Endodermal cell (in vitro differentiated cells): ENCODE measurements around the gene FBN2. TPM values are rescaled to one million over a fixed set of nuclear protein-coding genes. Genes with fewer than 3 reads are reported as not detected.

Experiments used
- DNase-seq: peaks from one replicate; pipeline ENCODE4 v3.0.0-alpha.2; 2017
- H3K27ac ChIP-seq: 2 replicates; pipeline ENCODE4 v1.5.1; 2013; ENCODE audit warnings: mild to moderate bottlenecking, low read depth, low read length, moderate library complexity
- H3K27me3 ChIP-seq: 2 replicates; pipeline ENCODE4 v1.6.1; 2013; ENCODE audit warnings: mild to moderate bottlenecking, low read length, moderate library complexity; ENCODE audit not compliant: insufficient read depth, control insufficient read depth, poor library complexity, severe bottlenecking
- H3K36me3 ChIP-seq: 2 replicates; pipeline ENCODE4 v1.7.0; 2013; ENCODE audit warnings: mild to moderate bottlenecking, low read length, moderate library complexity; ENCODE audit not compliant: control insufficient read depth, insufficient read depth
- H3K4me1 ChIP-seq: one replicate; pipeline ENCODE4 v1.7.0; 2013; ENCODE audit warnings: low read length; ENCODE audit not compliant: control insufficient read depth, insufficient read depth
- H3K4me3 ChIP-seq: 2 replicates; pipeline ENCODE4 v1.5.1; 2013; ENCODE audit warnings: mild to moderate bottlenecking, low read length, moderate library complexity
- H3K9ac ChIP-seq: 2 replicates; pipeline ENCODE4 v1.6.1; 2013; ENCODE audit warnings: mild to moderate bottlenecking, low read length, moderate library complexity; ENCODE audit not compliant: poor library complexity, severe bottlenecking; ENCODE audit errors: extremely low read depth
- H3K9me3 ChIP-seq: 2 replicates; pipeline ENCODE4 v1.6.1; 2013; ENCODE audit warnings: mild to moderate bottlenecking, low read length, moderate library complexity; ENCODE audit not compliant: control insufficient read depth
- H3K27ac Mint-ChIP-seq: 2 replicates; pipeline ENCODE4 v1.8.0; 2020; ENCODE audit warnings: mixed read lengths
- H3K27me3 Mint-ChIP-seq: 2 replicates; pipeline ENCODE4 v1.8.0; 2021; ENCODE audit warnings: mild to moderate bottlenecking, mixed read lengths; ENCODE audit not compliant: insufficient read depth
- H3K36me3 Mint-ChIP-seq: 2 replicates; pipeline ENCODE4 v1.8.0; 2020; ENCODE audit warnings: low read depth, mixed read lengths
- H3K4me1 Mint-ChIP-seq: 2 replicates; pipeline ENCODE4 v1.8.0; 2020; ENCODE audit warnings: mixed read lengths
- H3K4me3 Mint-ChIP-seq: 2 replicates; pipeline ENCODE4 v1.8.0; 2020; ENCODE audit warnings: mild to moderate bottlenecking, moderate library complexity, mixed read lengths
- H3K9me3 Mint-ChIP-seq: 2 replicates; pipeline ENCODE4 v1.8.0; 2020; ENCODE audit warnings: mild to moderate bottlenecking, mixed read lengths
- WGBS, 2 experiments: methylation state at CpG; one replicate each; pipeline versions ENCODE4 v1.1.5 to v1.1.7; 2013; ENCODE audit warnings: missing lambda C conversion rate in 2 of 2, mixed read lengths in 1 of 2; ENCODE audit not compliant: insufficient coverage in 1 of 2, insufficient read length in 1 of 2; 5-methylcytosine and 5-hydroxymethylcytosine counted together
- total RNA-seq, 2 donors: library from RNA; stranded (reverse); fragmentation: NEBNext Ultra II Directional in 1 of 2; extraction: Animal tissue kit (Norgen Biotek cat#: 25700) in 1 of 2; gene quantifications; 2 replicates in 1 of 2; 3 replicates in 1 of 2; pipeline ENCODE4 v1.2.1, GENCODE V29; 2021
- TF ChIP-seq, protein P1 (sequence below): fragments of 200-600 bp; sonication (generic); conservative IDR thresholded peaks from 2 replicates; pipeline ENCODE4 v1.5.0; 2021; ENCODE audit warnings: antibody characterized with exemption, mild to moderate bottlenecking

FBN2 gene
- total RNA-seq, 2 donors from 2014 or later = 131 to 212 TPM

DNA sequence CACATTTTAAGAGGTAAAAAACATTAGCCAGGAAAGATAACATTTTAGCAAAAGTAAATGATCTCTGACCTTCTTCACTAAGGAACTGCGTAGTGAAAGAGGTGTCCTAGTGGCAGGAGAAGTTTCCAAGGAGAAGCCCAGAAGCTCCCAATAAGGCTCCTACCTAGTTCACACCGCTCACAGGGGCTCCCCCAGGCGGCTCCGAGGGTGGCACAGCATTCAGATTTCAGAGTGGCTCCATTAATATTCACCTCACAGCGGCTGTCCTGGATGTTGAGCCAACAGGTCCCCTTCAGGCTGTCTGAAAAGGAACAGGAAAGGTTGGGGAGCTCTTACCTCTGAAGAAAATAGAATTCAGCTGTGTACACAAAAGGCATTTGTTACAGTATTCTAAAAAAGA, 187.3 kb downstream of the FBN2 start:
- H3K9ac ChIP-seq = no peak overlapping the region
- no peak overlapping the region for H3K27ac ChIP-seq
- WGBS, 2 experiments = 90 to 100% methylated on average over 2 to 5 of the region's 5 CpGs
- TF ChIP-seq, protein P1, sequence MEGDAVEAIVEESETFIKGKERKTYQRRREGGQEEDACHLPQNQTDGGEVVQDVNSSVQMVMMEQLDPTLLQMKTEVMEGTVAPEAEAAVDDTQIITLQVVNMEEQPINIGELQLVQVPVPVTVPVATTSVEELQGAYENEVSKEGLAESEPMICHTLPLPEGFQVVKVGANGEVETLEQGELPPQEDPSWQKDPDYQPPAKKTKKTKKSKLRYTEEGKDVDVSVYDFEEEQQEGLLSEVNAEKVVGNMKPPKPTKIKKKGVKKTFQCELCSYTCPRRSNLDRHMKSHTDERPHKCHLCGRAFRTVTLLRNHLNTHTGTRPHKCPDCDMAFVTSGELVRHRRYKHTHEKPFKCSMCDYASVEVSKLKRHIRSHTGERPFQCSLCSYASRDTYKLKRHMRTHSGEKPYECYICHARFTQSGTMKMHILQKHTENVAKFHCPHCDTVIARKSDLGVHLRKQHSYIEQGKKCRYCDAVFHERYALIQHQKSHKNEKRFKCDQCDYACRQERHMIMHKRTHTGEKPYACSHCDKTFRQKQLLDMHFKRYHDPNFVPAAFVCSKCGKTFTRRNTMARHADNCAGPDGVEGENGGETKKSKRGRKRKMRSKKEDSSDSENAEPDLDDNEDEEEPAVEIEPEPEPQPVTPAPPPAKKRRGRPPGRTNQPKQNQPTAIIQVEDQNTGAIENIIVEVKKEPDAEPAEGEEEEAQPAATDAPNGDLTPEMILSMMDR = no peak
- Mint-ChIP-seq H3K9me3 (no peaks in the 10 kb centered on the region), H3K4me1 (no peaks in the 10 kb centered on the region), H3K27ac (no peak overlapping the region), H3K36me3 (peaks cover 31% of the 10 kb centered on the region), H3K4me3 (no peak overlapping the region), H3K27me3 (no peaks in the 10 kb centered on the region)
- peaks cover 23% of the 10 kb centered on the region for H3K36me3 ChIP-seq
- H3K27me3 ChIP-seq = no peaks in the 10 kb centered on the region
- DNase-seq = no peak
- H3K4me3 ChIP-seq = no peak overlapping the region
- no peaks in the 10 kb centered on the region for H3K4me1 ChIP-seq
- no peaks in the 10 kb centered on the region for H3K9me3 ChIP-seq

DNA sequence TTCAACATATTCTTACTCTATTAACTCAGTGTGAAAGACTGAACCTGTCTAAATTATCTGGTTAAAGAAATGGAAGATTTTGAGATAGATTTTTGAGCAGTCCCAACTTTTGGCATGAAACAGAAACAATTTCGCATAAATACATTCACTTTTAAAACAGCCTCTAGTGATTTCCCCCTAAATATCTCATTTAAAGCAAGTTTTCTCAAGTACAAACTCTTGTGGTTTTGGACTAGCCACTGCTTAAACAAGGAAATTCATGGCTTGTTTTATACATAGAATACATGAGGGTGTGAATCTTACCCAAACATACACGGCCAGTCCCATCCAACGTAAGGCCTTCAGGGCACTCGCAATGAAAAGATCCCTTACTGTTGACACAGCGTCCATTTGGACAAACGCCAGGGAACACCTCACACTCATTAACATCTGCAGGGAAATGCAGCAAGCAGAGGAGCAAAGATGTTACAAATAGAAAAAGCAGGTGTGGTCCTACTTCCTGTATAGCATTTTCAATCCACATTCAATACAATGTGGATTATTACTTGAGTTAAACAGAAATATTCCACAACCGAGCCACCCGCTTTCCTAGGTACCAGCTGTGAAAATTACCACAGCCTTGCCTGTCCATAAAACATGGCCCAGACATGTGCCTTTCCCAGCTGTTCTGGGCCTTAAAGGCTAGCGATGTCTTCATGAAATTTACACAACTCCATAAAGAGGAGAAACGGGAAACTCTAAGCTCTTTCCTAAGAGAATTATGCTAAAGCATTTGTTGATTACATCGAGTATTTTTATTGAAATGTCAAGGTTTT, 188.8 kb downstream of the FBN2 start:
- Histone ChIP-seq H3K4me1 (no peaks in the 10 kb centered on the region), H3K27me3 (no peaks in the 10 kb centered on the region), H3K4me3 (no peak overlapping the region), H3K27ac (no peak overlapping the region), H3K36me3 (peaks cover 28% of the 10 kb centered on the region), H3K9ac (no peak overlapping the region), H3K9me3 (no peaks in the 10 kb centered on the region)
- DNase-seq = no peak
- Mint-ChIP-seq H3K27me3 (no peaks in the 10 kb centered on the region), H3K4me3 (no peak overlapping the region), H3K36me3 (peaks cover 33% of the 10 kb centered on the region), H3K27ac (no peak overlapping the region), H3K9me3 (peaks cover 2% of the 10 kb centered on the region), H3K4me1 (no peaks in the 10 kb centered on the region)
- TF ChIP-seq, protein P1 = no peak
- WGBS, 2 experiments = 91 to 100% methylated on average over 4 to 11 of the region's 11 CpGs

DNA sequence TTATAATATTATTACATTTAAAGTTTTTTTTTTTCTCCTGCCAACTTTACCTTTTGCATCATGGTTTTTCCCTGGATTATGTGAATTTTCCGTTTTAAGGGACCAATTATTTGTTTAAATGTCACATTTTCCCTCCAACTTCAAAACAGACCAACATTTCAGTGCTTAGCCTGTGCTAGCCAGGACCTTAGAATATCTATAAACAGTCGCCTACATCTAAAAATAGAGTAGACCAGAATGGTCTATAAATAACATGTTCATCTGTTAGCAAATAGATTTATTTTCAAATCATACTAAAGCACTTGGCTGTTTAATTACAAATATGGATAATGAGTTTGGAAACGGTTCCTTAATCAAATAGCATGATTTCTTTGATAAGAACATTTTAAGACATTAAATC, 192.0 kb downstream of the FBN2 start:
- Mint-ChIP-seq H3K4me3 (no peak overlapping the region), H3K4me1 (no peaks in the 10 kb centered on the region), H3K9me3 (peaks cover 2% of the 10 kb centered on the region), H3K27me3 (no peaks in the 10 kb centered on the region), H3K27ac (no peak overlapping the region), H3K36me3 (peaks cover 52% of the 10 kb centered on the region)
- H3K9ac ChIP-seq = no peak overlapping the region
- H3K36me3 ChIP-seq = peaks cover 36% of the 10 kb centered on the region
- no peaks in the 10 kb centered on the region for H3K9me3 ChIP-seq
- WGBS, 2 experiments = 93% methylated on average over 3 of the region's 3 CpGs; no CpG with 5 or more reads in 1 of the 2 experiments
- H3K4me1 ChIP-seq = no peaks in the 10 kb centered on the region
- no peak overlapping the region for H3K4me3 ChIP-seq
- H3K27me3 ChIP-seq = no peaks in the 10 kb centered on the region
- TF ChIP-seq, protein P1 = no peak
- no peak overlapping the region for H3K27ac ChIP-seq
- no peak for DNase-seq
